H4 (cell line): ENCODE results near the gene DLGAP1. TPM values are rescaled to one million over a fixed set of nuclear protein-coding genes. Genes with fewer than 3 reads are reported as not detected.

ENCODE experiments used
- DNase-seq: peaks from one replicate; pipeline ENCODE4 v3.0.0-alpha.2; 2015; ENCODE audit warnings: low spot score
- total RNA-seq: library from RNA; depleted of rRNA; stranded (reverse); fragments of >200 nt; shearing (Covaris generic); gene quantifications from 2 replicates; pipeline ENCODE4 v1.2.3, GENCODE V29; 2014

The DLGAP1 gene
- total RNA-seq, 1 experiment from 2014 or later, result not detected

- no peak for DNase-seq
These were observed 635.1 kb downstream of the DLGAP1 start for GRCh38 chr18:3819961-3820360.

GRCh38 chr18:3816610-3817363 is 638.3 kb downstream of the DLGAP1 start:
- peak; percentile 37 for DNase-seq

- DNase-seq, result no peak
These were observed 639.1 kb downstream of the DLGAP1 start for GRCh38 chr18:3815991-3816390.

GRCh38 chr18:3814816-3815215 is 640.3 kb downstream of the DLGAP1 start:
- DNase-seq, result no peak

- DNase-seq, result no peak
These were observed 644.8 kb downstream of the DLGAP1 start for GRCh38 chr18:3810296-3810695.

- DNase-seq, result no peak
These were observed 645.9 kb downstream of the DLGAP1 start for GRCh38 chr18:3808985-3809780.

GRCh38 chr18:3806656-3807055 is 648.5 kb downstream of the DLGAP1 start:
- DNase-seq, result no peak

GRCh38 chr18:3804336-3804735 is 650.8 kb downstream of the DLGAP1 start:
- no peak for DNase-seq

GRCh38 chr18:3803350-3803749 is 651.8 kb downstream of the DLGAP1 start:
- DNase-seq, result no peak

- DNase-seq, result no peak
These were observed 655.6 kb downstream of the DLGAP1 start for GRCh38 chr18:3799515-3799914.

- no peak for DNase-seq
These were observed 657.1 kb downstream of the DLGAP1 start for GRCh38 chr18:3798032-3798431.

GRCh38 chr18:3796434-3796833 is 658.7 kb downstream of the DLGAP1 start:
- no peak for DNase-seq

- DNase-seq, result peak; percentile 54
These were observed 660.4 kb downstream of the DLGAP1 start for GRCh38 chr18:3794537-3795348.

- no peak for DNase-seq
These were observed 661.6 kb downstream of the DLGAP1 start for GRCh38 chr18:3793545-3793944.

GRCh38 chr18:3793111-3793510 is 662.0 kb downstream of the DLGAP1 start:
- DNase-seq, result no peak

- DNase-seq, result no peak
These were observed 662.4 kb downstream of the DLGAP1 start for GRCh38 chr18:3792711-3793110.

- no peak for DNase-seq
These were observed 663.9 kb downstream of the DLGAP1 start for GRCh38 chr18:3791238-3791637.

GRCh38 chr18:3790703-3791102 is 664.4 kb downstream of the DLGAP1 start:
- DNase-seq, result no peak

GRCh38 chr18:3789525-3789924 is 665.6 kb downstream of the DLGAP1 start:
- no peak for DNase-seq

- DNase-seq, result no peak
These were observed 670.2 kb downstream of the DLGAP1 start for GRCh38 chr18:3784949-3785348.

- DNase-seq, result no peak
These were observed 672.2 kb downstream of the DLGAP1 start for GRCh38 chr18:3782901-3783300.

GRCh38 chr18:3777719-3778118 is 677.4 kb downstream of the DLGAP1 start:
- DNase-seq, result no peak
